CD4-positive, alpha-beta T cell (primary cell): ENCODE results near the gene SIN3A. TPM values are rescaled to one million over a fixed set of nuclear protein-coding genes. Genes with fewer than 3 reads are reported as not detected.

ENCODE experiments used
- ATAC-seq: fragments of 200-7000 bp; cut with Tn5 transposase; one replicate; pipeline ENCODE4 v1.10.0; 2022; ENCODE audit warnings: mild to moderate bottlenecking; ENCODE audit not compliant: poor library complexity
- CTCF ChIA-PET: fragments of 350-600 bp; sonication (Branson Sonifier 250); formaldehyde crosslinking; loops from one replicate; lab custom pipeline; 2021; ENCODE audit warnings: antibody characterized with exemption, inconsistent platforms; lab: Charles Lee
- POLR2A ChIA-PET: fragments of 350-600 bp; sonication (Branson Sonifier 250); formaldehyde crosslinking; loops from one replicate; lab custom pipeline; 2021; ENCODE audit warnings: antibody characterized with exemption, inconsistent platforms; lab: Charles Lee
- DNase-seq, 14 experiments: peaks; one replicate each; pipeline ENCODE4 v3.0.0-alpha.2; 2013 to 2020; ENCODE audit warnings: mixed read lengths in 2 of 14
- H3K27ac ChIP-seq, 2 donors: one replicate each; pipeline versions ENCODE4 v1.5.1 to v1.7.0; 2013; ENCODE audit warnings: low read length in 2 of 2, low read depth in 1 of 2, mild to moderate bottlenecking in 1 of 2
- H3K27me3 ChIP-seq, 2 experiments: 1 replicate in 1 of 2; 2 replicates in 1 of 2; pipeline versions ENCODE4 v1.6.1 to v1.7.0; 2013; ENCODE audit warnings: low read length in 2 of 2, control low read depth in 1 of 2, mild to moderate bottlenecking in 1 of 2, moderate library complexity in 1 of 2; ENCODE audit not compliant: insufficient read depth in 2 of 2, control insufficient read depth in 1 of 2
- H3K36me3 ChIP-seq: one replicate; pipeline ENCODE4 v1.6.1; 2013; ENCODE audit warnings: low read length, control low read depth; ENCODE audit not compliant: insufficient read depth
- H3K4me1 ChIP-seq: one replicate; pipeline ENCODE4 v1.6.1; 2013; ENCODE audit warnings: low read length, control low read depth; ENCODE audit not compliant: insufficient read depth
- H3K4me3 ChIP-seq: one replicate; pipeline ENCODE4 v1.5.1; 2013; ENCODE audit warnings: mild to moderate bottlenecking, low read length, moderate library complexity
- H3K9me3 ChIP-seq, 2 experiments: 1 replicate in 1 of 2; 2 replicates in 1 of 2; pipeline versions ENCODE4 v1.6.1 to v1.7.0; 2013; ENCODE audit warnings: low read length in 2 of 2, mild to moderate bottlenecking in 2 of 2, control low read depth in 1 of 2, moderate library complexity in 1 of 2; ENCODE audit not compliant: control insufficient read depth in 1 of 2, insufficient read depth in 1 of 2
- H3K27ac Mint-ChIP-seq: one replicate; pipeline ENCODE4 v1.8.0; 2020; ENCODE audit warnings: mixed read lengths
- H3K27me3 Mint-ChIP-seq: one replicate; pipeline ENCODE4 v1.8.0; 2021; ENCODE audit warnings: mixed read lengths
- H3K36me3 Mint-ChIP-seq: one replicate; pipeline ENCODE4 v1.8.0; 2021; ENCODE audit warnings: low read depth, mixed read lengths
- H3K4me1 Mint-ChIP-seq: one replicate; pipeline ENCODE4 v1.8.0; 2021; ENCODE audit warnings: low read depth, mixed read lengths
- H3K4me3 Mint-ChIP-seq: one replicate; pipeline ENCODE4 v1.8.0; 2020; ENCODE audit warnings: mild to moderate bottlenecking, mixed read lengths
- H3K9me3 Mint-ChIP-seq: one replicate; pipeline ENCODE4 v1.8.0; 2020; ENCODE audit warnings: mixed read lengths
- intact Hi-C, 2 experiments: fragments of 100-400 bp; cut with DNase I in 1 of 2; cut with micrococcal nuclease in 1 of 2; formaldehyde crosslinking; loops; one replicate each; pipeline versions ENCODE4 v1.15.1 to v1.9.0; 2023 to 2025; cut with DNase I, micrococcal nuclease
- total RNA-seq, 174 experiments: library from RNA in 2 of 174; stranded (reverse) in 2 of 174; gene quantifications; one replicate each; pipeline ENCODE4 v1.2.3 and lab custom pipeline; 2021 to 2026
- TF ChIP-seq, protein P1 (sequence below): fragments of 200-600 bp; IDR thresholded peaks from one replicate; pipeline ENCODE4 v1.8.0; 2022; ENCODE audit warnings: antibody characterized with exemption, mild to moderate bottlenecking

Gene SIN3A
- total RNA-seq, 2 experiments from 2014 or later, result 136 to 141 TPM

DNA sequence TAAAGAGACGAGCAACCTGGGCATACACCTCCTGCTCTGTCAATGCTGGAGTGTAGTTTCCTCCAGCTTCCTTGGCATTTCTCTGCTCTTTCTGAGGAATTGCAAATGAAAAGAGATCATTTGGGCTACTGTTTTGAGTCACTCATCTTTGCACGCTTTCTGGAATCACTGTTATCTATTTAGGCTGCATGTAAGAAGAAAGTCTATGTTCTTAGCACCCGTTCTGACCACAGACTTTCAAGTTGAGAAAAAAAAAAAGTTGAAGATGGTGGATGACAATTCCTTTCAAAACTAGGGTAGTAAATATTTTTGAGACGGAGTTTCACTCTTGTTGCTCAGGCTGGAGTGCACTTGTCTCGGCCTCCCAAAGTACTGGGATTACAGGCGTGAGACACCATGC lies 41.3 kb downstream of the SIN3A start:
- H3K9me3 ChIP-seq, result no peaks in the 10 kb centered on the region
- H3K27me3 Mint-ChIP-seq, result no peaks in the 10 kb centered on the region
- peaks cover 5% of the 10 kb centered on the region for H3K4me1 Mint-ChIP-seq
- H3K4me3 Mint-ChIP-seq, result no peak overlapping the region
- H3K27ac Mint-ChIP-seq, result no peak overlapping the region
- no peaks in the 10 kb centered on the region for H3K27me3 ChIP-seq
- no peaks in the 10 kb centered on the region for H3K9me3 Mint-ChIP-seq
- H3K27ac ChIP-seq, result no peak overlapping the region
- no peak for ATAC-seq
- H3K4me3 ChIP-seq, result no peak overlapping the region
- intact Hi-C loops, result no loop called here
- peaks cover 81% of the 10 kb centered on the region for H3K36me3 ChIP-seq
- TF ChIP-seq, protein P1, sequence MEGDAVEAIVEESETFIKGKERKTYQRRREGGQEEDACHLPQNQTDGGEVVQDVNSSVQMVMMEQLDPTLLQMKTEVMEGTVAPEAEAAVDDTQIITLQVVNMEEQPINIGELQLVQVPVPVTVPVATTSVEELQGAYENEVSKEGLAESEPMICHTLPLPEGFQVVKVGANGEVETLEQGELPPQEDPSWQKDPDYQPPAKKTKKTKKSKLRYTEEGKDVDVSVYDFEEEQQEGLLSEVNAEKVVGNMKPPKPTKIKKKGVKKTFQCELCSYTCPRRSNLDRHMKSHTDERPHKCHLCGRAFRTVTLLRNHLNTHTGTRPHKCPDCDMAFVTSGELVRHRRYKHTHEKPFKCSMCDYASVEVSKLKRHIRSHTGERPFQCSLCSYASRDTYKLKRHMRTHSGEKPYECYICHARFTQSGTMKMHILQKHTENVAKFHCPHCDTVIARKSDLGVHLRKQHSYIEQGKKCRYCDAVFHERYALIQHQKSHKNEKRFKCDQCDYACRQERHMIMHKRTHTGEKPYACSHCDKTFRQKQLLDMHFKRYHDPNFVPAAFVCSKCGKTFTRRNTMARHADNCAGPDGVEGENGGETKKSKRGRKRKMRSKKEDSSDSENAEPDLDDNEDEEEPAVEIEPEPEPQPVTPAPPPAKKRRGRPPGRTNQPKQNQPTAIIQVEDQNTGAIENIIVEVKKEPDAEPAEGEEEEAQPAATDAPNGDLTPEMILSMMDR, result no peak
- ChIA-PET POLR2A (interaction anchor here (2.7 kb wide), 1 partner anchor 45 kb away, joined by 10 read pairs; no protein-coding TSS in a partner anchor), CTCF (no interaction called here)
- H3K36me3 Mint-ChIP-seq, result peaks cover 93% of the 10 kb centered on the region
- H3K4me1 ChIP-seq, result no peaks in the 10 kb centered on the region
- DNase-seq, result no peak

DNA sequence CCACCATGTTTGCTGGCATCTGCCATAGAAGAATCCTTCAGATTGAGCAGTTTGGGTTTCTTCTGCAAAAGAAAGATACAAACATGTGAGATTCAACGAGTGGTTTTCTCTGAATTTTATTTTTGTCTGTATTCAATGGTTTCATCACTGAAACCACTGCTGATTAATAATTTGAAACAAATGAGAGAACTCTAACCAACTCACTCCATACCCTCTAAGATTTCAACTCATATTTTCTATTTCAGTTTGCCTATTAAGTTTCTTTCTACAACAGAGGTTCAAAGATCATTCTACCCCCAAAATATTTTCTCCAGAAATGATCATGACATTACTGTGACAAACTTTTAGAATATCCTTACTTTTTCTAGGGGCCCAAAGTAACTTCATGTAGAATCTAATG lies 44.4 kb downstream of the SIN3A start:
- no peaks in the 10 kb centered on the region for H3K27me3 Mint-ChIP-seq
- peaks cover 90% of the 10 kb centered on the region for H3K36me3 ChIP-seq
- H3K9me3 Mint-ChIP-seq, result no peaks in the 10 kb centered on the region
- TF ChIP-seq, protein P1, result no peak
- peaks cover 94% of the 10 kb centered on the region for H3K36me3 Mint-ChIP-seq
- no peaks in the 10 kb centered on the region for H3K27me3 ChIP-seq
- no peak overlapping the region for H3K4me3 ChIP-seq
- ATAC-seq (no peak), DNase-seq (no peak)
- CTCF ChIA-PET, result interaction anchor here (0.6 kb wide), 1 partner anchor 26 kb away, joined by 3 read pairs; no protein-coding TSS in a partner anchor
- POLR2A ChIA-PET, result interaction anchor here (0.6 to 1.0 kb wide), 3 partner anchors 12 to 230 kb away, joined by 3 to 4 read pairs (median 3); no protein-coding TSS in a partner anchor
- no peaks in the 10 kb centered on the region for H3K9me3 ChIP-seq
- intact Hi-C loops, result no loop called here
- H3K4me1 ChIP-seq, result no peaks in the 10 kb centered on the region
- H3K4me1 Mint-ChIP-seq, result peaks cover 4% of the 10 kb centered on the region
- no peak overlapping the region for H3K27ac ChIP-seq
- H3K4me3 Mint-ChIP-seq, result no peak overlapping the region
- H3K27ac Mint-ChIP-seq, result no peak overlapping the region

DNA sequence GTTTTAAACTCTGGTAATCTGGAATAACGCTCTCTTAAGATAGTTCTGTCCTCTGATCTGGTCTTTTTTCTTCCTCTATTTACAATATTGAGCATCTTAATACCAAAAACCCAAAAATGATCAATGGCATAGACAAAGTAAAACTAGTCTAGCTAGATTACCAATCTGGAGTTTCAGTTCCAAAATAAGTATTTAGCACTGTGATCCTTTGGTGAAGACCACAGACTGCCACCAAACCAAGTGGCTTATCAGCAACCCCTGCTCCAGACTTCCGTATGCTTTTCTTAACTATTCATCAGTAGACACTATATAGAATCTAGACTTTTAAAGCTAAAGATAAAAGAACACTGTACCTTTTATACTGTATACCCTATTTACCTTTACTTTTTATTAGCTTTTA lies 47.6 kb downstream of the SIN3A start:
- Mint-ChIP-seq H3K36me3 (peaks cover 94% of the 10 kb centered on the region), H3K4me3 (no peak overlapping the region), H3K9me3 (no peaks in the 10 kb centered on the region), H3K27me3 (no peaks in the 10 kb centered on the region), H3K4me1 (peaks cover 4% of the 10 kb centered on the region), H3K27ac (no peak overlapping the region)
- Histone ChIP-seq H3K9me3 (no peaks in the 10 kb centered on the region), H3K4me1 (no peaks in the 10 kb centered on the region), H3K27ac (no peak overlapping the region), H3K27me3 (no peaks in the 10 kb centered on the region), H3K4me3 (no peak overlapping the region), H3K36me3 (peaks cover 87% of the 10 kb centered on the region)
- no peak for DNase-seq
- intact Hi-C loops, result no loop called here
- POLR2A ChIA-PET, result no interaction called here
- no peak for ATAC-seq
- TF ChIP-seq, protein P1, result no peak
- CTCF ChIA-PET, result no interaction called here
